Left ventricle myocardium inferior (tissue), 1 donor: Measurements from ENCODE around the gene CEBPA. TPM values are rescaled to one million over a fixed set of nuclear protein-coding genes. Genes with fewer than 3 reads are reported as not detected.

Experiments used
- DNase-seq: peaks from one replicate; pipeline ENCODE4 v3.0.0-alpha.2; 2020
- H3K27ac ChIP-seq: fragments of 200-600 bp; replicated peaks from 2 replicates; pipeline ENCODE4 v1.8.0; 2021
- H3K27me3 ChIP-seq: fragments of 200-600 bp; 2 replicates; pipeline ENCODE4 v1.8.0; 2021; ENCODE audit warnings: low read depth
- H3K36me3 ChIP-seq: fragments of 200-600 bp; 2 replicates; pipeline ENCODE4 v1.8.0; 2021
- H3K4me1 ChIP-seq: fragments of 200-600 bp; 2 replicates; pipeline ENCODE4 v1.8.0; 2021
- H3K4me3 ChIP-seq: fragments of 200-600 bp; 2 replicates; pipeline ENCODE4 v1.8.0; 2021; ENCODE audit warnings: mild to moderate bottlenecking, moderate library complexity
- H3K9me3 ChIP-seq: fragments of 200-600 bp; replicated peaks from 2 replicates; pipeline ENCODE4 v1.8.0; 2021
- CTCF ChIP-seq: fragments of 200-600 bp; IDR thresholded peaks from 2 replicates; pipeline ENCODE4 v1.8.0; 2021; ENCODE audit warnings: antibody characterized with exemption, mild to moderate bottlenecking, borderline replicate concordance
- intact Hi-C: fragments of 100-400 bp; cut with micrococcal nuclease; formaldehyde crosslinking; loops from one replicate; pipeline ENCODE4 v1.11.0; 2022
- total RNA-seq: library from RNA; stranded (reverse); fragmentation: NEBNext Ultra II Directional; extraction: Animal tissue kit (Norgen Biotek cat#: 25700); gene quantifications from one replicate; pipeline ENCODE4 v1.2.1, GENCODE V29; 2021
- donor health status: DM: no; HTN: yes; CAD: no; lungs with severe emphysema.

CEBPA gene
- total RNA-seq, 1 donor from 2014 or later = 1.7 TPM

GRCh38 chr19:33312065-33312464 is 9.7 kb upstream of the CEBPA start:
- intact Hi-C loops = no loop called here
- H3K36me3 ChIP-seq = no peaks in the 10 kb centered on the region
- no peak for DNase-seq
- H3K27me3 ChIP-seq = peaks cover 81% of the 10 kb centered on the region
- no peaks in the 10 kb centered on the region for H3K9me3 ChIP-seq
- TF ChIP-seq CTCF = no peak
- no peak overlapping the region for H3K27ac ChIP-seq
- no peaks in the 10 kb centered on the region for H3K4me1 ChIP-seq
- no peak overlapping the region for H3K4me3 ChIP-seq

DNA sequence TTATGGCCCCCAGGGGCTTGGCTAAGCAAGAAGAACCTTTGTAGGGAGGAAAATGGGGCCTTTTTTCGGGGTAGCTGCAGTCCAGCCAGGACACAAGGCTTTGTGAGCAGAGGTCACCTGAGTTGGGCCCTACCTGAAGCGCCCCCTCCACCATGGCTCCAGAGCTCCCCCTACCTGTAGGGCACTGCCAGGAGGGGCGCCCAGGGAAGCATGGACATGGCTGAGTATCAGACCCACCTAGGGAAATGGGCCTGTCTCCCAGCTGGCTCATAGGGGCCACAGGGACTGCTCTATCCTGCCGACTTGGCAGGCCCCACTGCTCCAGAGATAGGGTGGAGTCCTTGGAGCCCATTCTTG is 9.0 kb upstream of the CEBPA start:
- no peaks in the 10 kb centered on the region for H3K36me3 ChIP-seq
- no peak overlapping the region for H3K4me3 ChIP-seq
- H3K9me3 ChIP-seq = no peaks in the 10 kb centered on the region
- intact Hi-C loops = no loop called here
- H3K27me3 ChIP-seq = peaks cover 74% of the 10 kb centered on the region
- H3K4me1 ChIP-seq = no peaks in the 10 kb centered on the region
- H3K27ac ChIP-seq = no peak overlapping the region
- no peak for TF ChIP-seq CTCF
- no peak for DNase-seq

- Histone ChIP-seq H3K4me1 (no peaks in the 10 kb centered on the region), H3K27me3 (peaks cover 70% of the 10 kb centered on the region), H3K9me3 (no peaks in the 10 kb centered on the region), H3K36me3 (no peaks in the 10 kb centered on the region), H3K27ac (no peak overlapping the region), H3K4me3 (no peak overlapping the region)
- intact Hi-C loops = no loop called here
- no peak for TF ChIP-seq CTCF
- DNase-seq = no peak
Measured at GRCh38 chr19:33310606-33311325, 8.4 kb upstream of the CEBPA start.

- no peaks in the 10 kb centered on the region for H3K9me3 ChIP-seq
- H3K27me3 ChIP-seq = peaks cover 61% of the 10 kb centered on the region
- TF ChIP-seq CTCF = no peak
- no peak overlapping the region for H3K27ac ChIP-seq
- DNase-seq = no peak
- H3K36me3 ChIP-seq = no peaks in the 10 kb centered on the region
- H3K4me1 ChIP-seq = no peaks in the 10 kb centered on the region
- H3K4me3 ChIP-seq = no peak overlapping the region
- intact Hi-C loops = no loop called here
Measured at GRCh38 chr19:33309826-33310225, 7.5 kb upstream of the CEBPA start.

DNA sequence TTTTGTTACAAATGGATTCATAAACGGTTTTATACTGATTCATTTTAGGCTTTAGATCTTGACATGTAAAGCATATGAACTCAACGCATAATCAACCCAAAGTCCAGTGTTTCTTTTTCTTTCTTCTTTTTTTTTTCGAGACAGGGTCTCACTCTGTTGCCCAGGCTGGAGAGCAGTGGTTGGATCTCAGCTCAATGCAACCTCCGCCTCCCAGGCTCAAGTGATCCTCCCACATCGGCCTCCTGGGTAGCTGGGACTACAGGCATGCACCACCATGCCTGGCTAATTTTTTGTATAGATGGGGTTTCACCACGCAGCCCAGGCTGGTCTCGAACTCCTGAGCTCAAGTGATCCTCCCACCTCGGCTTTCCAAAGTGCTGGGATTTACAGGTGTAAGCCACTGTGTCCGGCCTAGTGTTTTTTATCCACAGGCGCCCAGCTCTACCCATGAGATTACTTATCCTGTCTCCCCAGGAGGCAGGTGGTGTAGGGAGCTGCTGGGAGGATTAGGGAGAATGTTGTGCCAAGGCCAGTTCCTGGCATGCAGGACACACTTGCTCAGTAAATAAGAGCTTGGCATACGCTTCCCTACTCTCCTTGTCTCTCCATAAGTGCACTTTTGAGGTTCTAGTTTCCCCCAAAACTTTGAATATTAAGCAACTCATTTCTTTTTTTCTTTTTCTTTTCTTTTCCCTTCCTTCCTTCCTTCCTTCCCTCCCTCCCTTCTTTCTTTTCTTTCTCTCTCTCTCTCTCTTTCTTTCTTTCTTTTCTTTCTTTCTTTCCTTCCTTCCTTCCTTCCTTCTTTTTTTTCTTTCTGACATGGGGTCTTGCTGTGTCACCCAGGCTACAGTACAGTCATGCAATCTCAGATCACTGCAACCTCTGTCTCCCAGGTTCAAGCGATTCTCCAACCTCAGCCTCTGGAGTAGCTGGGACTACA is 4.8 kb upstream of the CEBPA start:
- H3K4me3 ChIP-seq = no peak overlapping the region
- no peak for DNase-seq
- H3K4me1 ChIP-seq = peaks cover 19% of the 10 kb centered on the region
- no peaks in the 10 kb centered on the region for H3K36me3 ChIP-seq
- H3K27ac ChIP-seq = no peak overlapping the region
- peaks cover 48% of the 10 kb centered on the region for H3K27me3 ChIP-seq
- H3K9me3 ChIP-seq = no peaks in the 10 kb centered on the region
- intact Hi-C loops = no loop called here
- TF ChIP-seq CTCF = no peak
